HepG2 (cell line): ENCODE data around the gene TUBB. TPM values are rescaled to one million over a fixed set of nuclear protein-coding genes. Genes with fewer than 3 reads are reported as not detected.

ENCODE experiments used
- BATF2 ChIP-seq: sonication (generic); formaldehyde crosslinking; IDR thresholded peaks from 2 replicates; pipeline ENCODE4 v1.8.0; 2022; ENCODE audit warnings: mild to moderate bottlenecking, missing genetic modification reagents, moderate library complexity
- EP300 ChIP-seq, 3 experiments: sonication (generic) in 1 of 3; formaldehyde crosslinking in 1 of 3; IDR thresholded peaks; 2 replicates each; pipeline versions ENCODE4 v1.5.1 to v1.6.1; 2011 to 2020; ENCODE audit warnings: low read depth in 2 of 3, low read length in 2 of 3, borderline replicate concordance in 1 of 3, improper control_type of control experiment in 1 of 3, mild to moderate bottlenecking in 1 of 3, missing genetic modification reagents in 1 of 3, moderate library complexity in 1 of 3
- GABPA ChIP-seq, 2 experiments: IDR thresholded peaks; 2 replicates each; pipeline ENCODE4 v1.6.1; 2011 to 2016; ENCODE audit warnings: low read depth in 2 of 2, low read length in 1 of 2, missing biosample characterization in 1 of 2, missing genetic modification characterization in 1 of 2
- GTF3A ChIP-seq: sonication (generic); formaldehyde crosslinking; conservative IDR thresholded peaks from 2 replicates; pipeline ENCODE4 v1.4.0; 2020; ENCODE audit warnings: mild to moderate bottlenecking, missing genetic modification reagents
- HNRNPL ChIP-seq: fragments of 200-400 bp; formaldehyde crosslinking; IDR thresholded peaks from 2 replicates; pipeline ENCODE4 v1.6.1; 2017; ENCODE audit warnings: mild to moderate bottlenecking, low read depth, low read length
- KLF11 ChIP-seq: IDR thresholded peaks from 2 replicates; pipeline ENCODE4 v1.6.1; 2016; ENCODE audit warnings: missing compliant biosample characterization
- MAX ChIP-seq: IDR thresholded peaks from 2 replicates; pipeline ENCODE4 v1.6.1; 2012; ENCODE audit warnings: inconsistent platforms
- MEIS2 ChIP-seq: sonication (generic); formaldehyde crosslinking; IDR thresholded peaks from 2 replicates; pipeline ENCODE4 v1.9.0; 2021; ENCODE audit warnings: mild to moderate bottlenecking, missing genetic modification reagents
- MIER3 ChIP-seq: IDR thresholded peaks from 2 replicates; pipeline ENCODE4 v1.6.1; 2016; ENCODE audit warnings: missing compliant biosample characterization, borderline replicate concordance
- MTA3 ChIP-seq: sonication (generic); formaldehyde crosslinking; IDR thresholded peaks from 2 replicates; pipeline ENCODE4 v1.4.0; 2020; ENCODE audit warnings: missing genetic modification reagents
- MXI1 ChIP-seq: IDR thresholded peaks from 3 replicates; pipeline ENCODE4 v1.6.1; 2012; ENCODE audit warnings: low read depth, low read length, inconsistent platforms, borderline replicate concordance
- NR1H2 ChIP-seq: sonication (generic); formaldehyde crosslinking; IDR thresholded peaks from 2 replicates; pipeline ENCODE4 v1.8.1; 2022; ENCODE audit warnings: low read depth, missing genetic modification reagents, borderline replicate concordance
- POLR2A ChIP-seq, 2 experiments: IDR thresholded peaks; 2 replicates each; pipeline ENCODE4 v1.6.1; 2011; ENCODE audit warnings: low read depth in 2 of 2, low read length in 2 of 2, mild to moderate bottlenecking in 1 of 2, moderate library complexity in 1 of 2; ENCODE audit not compliant: insufficient read depth in 1 of 2
- POLR2G ChIP-seq: fragments of 200-400 bp; formaldehyde crosslinking; IDR thresholded peaks from 2 replicates; pipeline ENCODE4 v1.6.1; 2018; ENCODE audit warnings: mild to moderate bottlenecking, low read depth, low read length, moderate library complexity
- PRMT3 ChIP-seq: sonication (generic); formaldehyde crosslinking; IDR thresholded peaks from 2 replicates; pipeline ENCODE4 v1.8.1; 2022; ENCODE audit warnings: low read depth, mild to moderate bottlenecking, moderate library complexity, missing genetic modification reagents, borderline replicate concordance
- RBM39 ChIP-seq: fragments of 200-400 bp; formaldehyde crosslinking; IDR thresholded peaks from one replicate; pipeline ENCODE4 v1.6.1; 2018; ENCODE audit warnings: antibody characterized with exemption, mild to moderate bottlenecking, low read depth, low read length; ENCODE audit not compliant: poor library complexity, severe bottlenecking
- RXRA ChIP-seq: sonication (generic); formaldehyde crosslinking; IDR thresholded peaks from 2 replicates; pipeline ENCODE4 v1.5.1; 2020; ENCODE audit warnings: missing genetic modification reagents
- SIX1 ChIP-seq: sonication (generic); formaldehyde crosslinking; IDR thresholded peaks from 2 replicates; pipeline ENCODE4 v1.4.0; 2020; ENCODE audit warnings: missing genetic modification reagents, borderline replicate concordance
- SMAD1 ChIP-seq: sonication (generic); formaldehyde crosslinking; IDR thresholded peaks from 2 replicates; pipeline ENCODE4 v1.4.0; 2020; ENCODE audit warnings: missing genetic modification reagents, low read depth, mild to moderate bottlenecking, borderline replicate concordance
- ZBTB42 ChIP-seq: sonication (generic); formaldehyde crosslinking; IDR thresholded peaks from 2 replicates; pipeline ENCODE4 v1.5.0; 2020; ENCODE audit warnings: mild to moderate bottlenecking, missing genetic modification reagents
- ZMAT5 ChIP-seq: sonication (generic); formaldehyde crosslinking; IDR thresholded peaks from 2 replicates; pipeline ENCODE4 v1.5.0; 2020; ENCODE audit warnings: mild to moderate bottlenecking, low read depth, missing genetic modification reagents, borderline replicate concordance
- ZNF20 ChIP-seq: sonication (generic); formaldehyde crosslinking; IDR thresholded peaks from 2 replicates; pipeline ENCODE4 v1.4.0; 2020; ENCODE audit warnings: mild to moderate bottlenecking, moderate library complexity, missing genetic modification reagents
- ZNF720 ChIP-seq: sonication (generic); formaldehyde crosslinking; IDR thresholded peaks from 2 replicates; pipeline ENCODE4 v1.4.0; 2020; ENCODE audit warnings: missing genetic modification reagents
- polyA plus RNA-seq, 8 experiments: library from polyadenylated mRNA; depleted of rRNA in 3 of 8; stranded (reverse) in 7 of 8; unstranded in 1 of 8; fragments of >200 nt; fragmentation: Illumina TruSeq in 4 of 8; extraction: Trizol in 4 of 8; gene quantifications; 2 replicates each; pipeline versions ENCODE4 v1.2.1 to v1.2.3, GENCODE V29; 2011 to 2016; ENCODE audit warnings: low read depth in 4 of 8, missing spikeins in 1 of 8, mixed read lengths in 1 of 8; ENCODE audit not compliant: insufficient read depth in 1 of 8
- total RNA-seq, 5 experiments: library from RNA; depleted of rRNA; stranded (reverse); fragments of >200 nt; fragmentation: Illumina TruSeq; extraction: Trizol; gene quantifications; 2 replicates each; pipeline ENCODE4 v1.2.3, GENCODE V29; 2016; ENCODE audit warnings: low read depth in 1 of 5
- TF ChIP-seq, protein P1 (sequence below): sonication (generic); formaldehyde crosslinking; IDR thresholded peaks from 2 replicates; pipeline ENCODE4 v1.8.1; 2023; ENCODE audit warnings: mild to moderate bottlenecking, inconsistent platforms, moderate library complexity, missing genetic modification reagents, borderline replicate concordance
- TF ChIP-seq, protein P2 (sequence below): sonication (generic); formaldehyde crosslinking; IDR thresholded peaks from 2 replicates; pipeline ENCODE4 v1.5.0; 2020; ENCODE audit warnings: missing genetic modification reagents, mild to moderate bottlenecking, borderline replicate concordance

Gene TUBB
- total and polyA plus RNA-seq, 2 of the 13 experiments (the other 11 are each of a cell fraction or from before 2014, with no cell fraction given) = 911 to 1,163 TPM

DNA sequence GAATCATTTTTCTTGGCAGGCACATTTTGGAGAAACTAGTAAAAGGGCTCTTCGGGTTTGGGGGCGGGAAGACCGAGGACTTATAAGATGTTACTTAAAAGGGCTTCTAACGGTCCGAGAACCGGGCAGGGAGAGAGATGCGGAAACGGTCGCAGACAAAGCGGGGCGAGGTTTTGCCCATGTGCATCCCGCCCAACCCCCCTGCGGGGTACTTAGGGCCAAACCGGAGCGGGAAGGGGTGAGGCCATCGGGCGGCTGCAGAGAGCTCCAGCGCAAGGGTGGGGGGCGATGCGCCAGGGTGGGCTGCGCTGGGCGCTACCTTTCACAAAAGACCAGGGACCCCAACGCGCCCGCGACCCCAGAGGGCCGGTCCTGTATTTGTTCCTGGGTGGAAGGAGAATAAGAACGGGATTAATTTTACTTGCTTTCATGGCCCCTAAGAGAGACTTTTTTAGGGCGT is 616 bp downstream of the TUBB start (continued):
- TF ChIP-seq BATF2 (CRISPR knock-in tag) = 0 out of 2 replicates have a peak, but pooled peaks have one; percentile 68
- peak; percentile 14; the same call in 1 of the 2 replicates for TF ChIP-seq POLR2G
- no peak for TF ChIP-seq RXRA (CRISPR knock-in tag)
- peak; percentile 25; the same call in 1 of the 3 replicates for TF ChIP-seq MXI1
- TF ChIP-seq, protein P1, sequence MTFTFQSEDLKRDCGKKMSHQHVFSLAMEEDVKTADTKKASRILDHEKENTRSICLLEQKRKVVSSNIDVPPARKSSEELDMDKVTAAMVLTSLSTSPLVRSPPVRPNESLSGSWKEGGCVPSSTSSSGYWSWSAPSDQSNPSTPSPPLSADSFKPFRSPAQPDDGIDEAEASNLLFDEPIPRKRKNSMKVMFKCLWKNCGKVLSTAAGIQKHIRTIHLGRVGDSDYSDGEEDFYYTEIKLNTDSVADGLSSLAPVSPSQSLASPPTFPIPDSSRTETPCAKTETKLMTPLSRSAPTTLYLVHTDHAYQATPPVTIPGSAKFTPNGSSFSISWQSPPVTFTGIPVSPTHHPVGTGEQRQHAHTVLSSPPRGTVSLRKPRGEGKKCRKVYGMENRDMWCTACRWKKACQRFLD (CRISPR knock-in tag) = peak; percentile 75; the same call in 1 of the 2 replicates
- TF ChIP-seq MIER3 (CRISPR knock-in tag) = no peak
- peak; percentile 56; the same call in 1 of the 2 replicates for TF ChIP-seq MAX
- TF ChIP-seq, protein P2, sequence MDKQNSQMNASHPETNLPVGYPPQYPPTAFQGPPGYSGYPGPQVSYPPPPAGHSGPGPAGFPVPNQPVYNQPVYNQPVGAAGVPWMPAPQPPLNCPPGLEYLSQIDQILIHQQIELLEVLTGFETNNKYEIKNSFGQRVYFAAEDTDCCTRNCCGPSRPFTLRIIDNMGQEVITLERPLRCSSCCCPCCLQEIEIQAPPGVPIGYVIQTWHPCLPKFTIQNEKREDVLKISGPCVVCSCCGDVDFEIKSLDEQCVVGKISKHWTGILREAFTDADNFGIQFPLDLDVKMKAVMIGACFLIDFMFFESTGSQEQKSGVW (CRISPR knock-in tag) = 0 out of 2 replicates have a peak, but pooled peaks have one; percentile 40
- TF ChIP-seq ZBTB42 (CRISPR knock-in tag) = no peak
- peak; percentile 25 for TF ChIP-seq RBM39
- no peak for TF ChIP-seq GABPA (IDR thresholded peaks at IDR 0.05; ENCODE audit: low read depth, low read length)
- no peak for TF ChIP-seq GABPA (CRISPR knock-in tag; IDR thresholded peaks at IDR 0.05; ENCODE audit: low read depth)
- TF ChIP-seq SIX1 (CRISPR knock-in tag) = no peak
- TF ChIP-seq SMAD1 (CRISPR knock-in tag) = no peak
- no peak for TF ChIP-seq EP300 (IDR thresholded peaks at IDR 0.05; ENCODE audit: low read depth in 2 of 2, low read length in 2 of 2)
- 0 out of 2 replicates have a peak, but pooled peaks have one; percentile 5 for TF ChIP-seq EP300 (CRISPR knock-in tag; IDR thresholded peaks at IDR 0.05; ENCODE audit: borderline replicate concordance)
- TF ChIP-seq ZMAT5 (CRISPR knock-in tag) = no peak
- no peak for TF ChIP-seq MEIS2 (CRISPR knock-in tag)
- TF ChIP-seq HNRNPL = peak; percentile 61; the same call in 1 of the 2 replicates
- no peak for TF ChIP-seq GTF3A (CRISPR knock-in tag)
- TF ChIP-seq ZNF720 (CRISPR knock-in tag) = no peak
- no peak for TF ChIP-seq KLF11
- TF ChIP-seq MTA3 (CRISPR knock-in tag) = no peak
- TF ChIP-seq NR1H2 (CRISPR knock-in tag) = no peak
- peak in 1 of 2 experiments; percentile 31; a peak in 1 of 4 replicates for TF ChIP-seq POLR2A (IDR thresholded peaks at IDR 0.05; ENCODE audit: insufficient read depth in 1 of 2, low read depth in 2 of 2, low read length in 2 of 2)
- no peak for TF ChIP-seq PRMT3 (CRISPR knock-in tag)
- peak; percentile 84 for TF ChIP-seq ZNF20 (CRISPR knock-in tag)
